HUDEP-2 (cell line): Measurements from ENCODE around the gene NAPA.

Experiments
- DNase-seq, 76 experiments: peaks; one replicate each; lab custom pipeline; 2025; ENCODE audit not compliant: unreplicated experiment in 76 of 76; lab: John Stamatoyannopoulos, UW

Gene NAPA

DNA sequence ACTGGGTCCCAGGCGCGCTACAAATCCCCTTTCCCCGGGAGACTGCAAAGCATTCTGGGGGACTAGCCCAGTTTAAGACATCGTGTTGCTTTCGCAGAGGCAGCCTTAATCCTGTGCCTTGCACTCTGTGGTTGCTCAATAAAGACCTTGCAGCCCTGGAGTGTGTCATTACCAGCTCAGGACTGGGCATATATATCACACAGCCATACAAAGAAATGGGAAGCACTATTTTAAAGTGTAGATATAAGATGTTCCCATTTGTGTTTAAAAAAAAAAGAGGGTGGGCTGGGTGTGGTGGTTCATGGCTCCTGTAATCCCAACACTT lies 11.1 kb downstream of the NAPA start:
- no peak for DNase-seq

DNA sequence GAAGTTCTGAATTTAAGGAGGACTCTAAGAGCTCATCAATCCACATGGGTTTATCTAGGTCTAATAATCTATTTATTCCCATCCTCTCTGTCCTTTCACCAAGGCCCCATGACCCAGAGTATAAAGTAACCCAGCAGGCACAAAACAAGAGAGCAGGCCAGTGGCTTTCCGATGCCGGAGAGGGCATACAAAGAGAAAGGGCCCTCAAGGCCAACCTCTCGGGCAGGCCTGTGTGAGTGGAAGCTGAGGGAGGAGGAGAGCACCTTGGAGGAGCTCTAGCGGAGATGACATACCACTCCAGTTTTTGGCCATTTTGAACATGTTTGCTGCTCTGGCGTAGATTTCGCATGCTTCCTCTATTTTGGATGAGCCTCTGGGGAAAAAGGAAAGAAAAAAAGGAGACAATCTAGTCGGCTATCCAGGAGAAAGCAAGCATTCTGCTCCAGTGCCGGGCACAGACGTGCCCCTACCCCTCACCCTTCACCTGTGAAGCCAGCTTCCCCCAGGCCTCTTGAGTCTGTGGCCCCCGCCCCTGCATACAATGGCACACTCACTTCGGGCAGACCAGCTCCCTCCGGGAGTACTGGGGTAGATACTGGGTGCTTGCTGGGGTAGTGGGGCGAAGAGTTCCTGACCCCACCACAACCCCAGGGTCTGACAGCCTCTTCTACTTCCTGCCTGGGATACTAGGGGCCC lies 11.6 kb downstream of the NAPA start:
- DNase-seq: no peak

DNA sequence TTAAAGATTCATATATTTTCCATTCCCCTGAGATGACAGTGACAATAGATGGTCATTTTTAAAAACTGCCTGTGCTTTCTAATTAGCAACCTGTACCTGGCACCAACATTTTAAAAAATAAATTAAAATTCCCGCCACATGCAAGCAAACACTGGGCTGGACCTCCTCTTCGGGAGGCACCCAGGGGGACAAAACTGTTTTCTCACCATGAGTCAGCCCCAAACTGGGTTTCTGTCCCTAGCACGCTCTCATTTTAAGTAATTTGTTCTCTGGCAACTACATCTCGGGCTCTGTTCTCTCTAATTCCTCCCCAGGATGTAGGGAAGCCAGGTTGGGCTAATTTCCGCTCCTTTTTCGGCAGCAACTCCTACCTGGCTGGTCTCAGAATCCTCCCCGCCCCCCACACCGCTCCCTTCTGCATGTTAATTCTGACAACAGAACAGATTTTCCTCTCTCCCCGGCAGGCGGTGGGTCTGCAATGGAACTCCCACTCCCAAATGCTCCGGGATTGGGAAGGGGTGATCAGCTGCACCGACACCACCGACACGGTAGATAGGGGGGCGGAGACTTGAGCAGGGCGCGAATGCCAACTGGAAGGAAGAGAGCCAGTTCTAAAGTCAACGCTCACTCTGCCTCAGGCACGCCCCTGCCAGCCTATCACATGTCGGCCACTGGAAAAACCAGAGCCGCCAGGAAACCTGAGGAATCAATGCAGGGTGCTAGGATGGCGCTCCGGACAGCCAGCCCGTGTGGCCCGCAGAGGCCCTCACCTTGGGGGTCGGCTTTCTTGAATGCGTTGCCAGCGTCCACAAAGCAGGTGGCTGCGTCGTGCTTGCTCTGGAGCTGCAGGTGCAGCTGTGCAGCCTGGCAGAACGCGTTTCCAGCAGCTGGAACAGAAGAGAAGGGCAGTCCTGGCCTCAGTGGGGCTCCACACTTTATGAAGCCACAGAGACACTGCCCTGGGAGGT lies 14.7 kb downstream of the NAPA start:
- DNase-seq: no peak

DNA sequence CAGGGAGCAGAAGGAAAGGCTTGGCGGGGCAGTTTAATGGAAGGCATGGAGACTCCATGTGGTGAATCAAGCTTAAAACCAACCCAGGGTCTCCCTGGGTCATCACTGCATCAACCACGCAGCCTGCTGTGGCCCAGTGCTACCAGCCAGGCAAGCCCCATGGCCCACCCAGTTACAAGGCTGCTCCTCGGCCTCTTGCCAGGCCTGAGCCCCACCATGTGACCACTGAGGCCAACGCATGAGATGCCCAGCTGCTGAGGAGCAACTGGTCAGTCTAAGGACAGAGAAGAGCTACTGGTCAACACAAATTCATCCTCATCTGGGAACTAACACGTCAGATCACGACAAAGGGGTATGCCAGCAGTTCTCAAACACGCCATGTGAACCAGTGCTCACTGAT lies 15.5 kb downstream of the NAPA start:
- no peak for DNase-seq

DNA sequence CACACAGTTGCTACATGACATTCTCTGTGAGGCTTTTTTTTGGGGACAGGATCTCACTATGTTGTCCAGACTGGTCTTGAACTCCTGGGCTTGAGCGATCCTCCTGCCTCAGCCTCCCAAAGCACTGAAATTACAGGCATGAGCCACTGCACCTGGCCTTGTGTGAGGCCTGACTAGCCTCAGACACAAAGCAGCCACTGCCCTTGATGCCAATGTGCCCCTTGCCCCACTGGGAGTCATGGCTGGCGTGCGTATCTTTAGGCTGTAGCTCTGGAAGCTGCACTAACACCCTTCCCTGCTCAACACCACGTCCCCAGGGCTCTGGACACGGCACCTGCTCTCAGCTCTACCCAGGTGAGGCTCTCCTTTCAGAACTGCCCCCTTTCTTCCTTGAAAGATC lies 16.3 kb downstream of the NAPA start:
- DNase-seq: no peak

DNA sequence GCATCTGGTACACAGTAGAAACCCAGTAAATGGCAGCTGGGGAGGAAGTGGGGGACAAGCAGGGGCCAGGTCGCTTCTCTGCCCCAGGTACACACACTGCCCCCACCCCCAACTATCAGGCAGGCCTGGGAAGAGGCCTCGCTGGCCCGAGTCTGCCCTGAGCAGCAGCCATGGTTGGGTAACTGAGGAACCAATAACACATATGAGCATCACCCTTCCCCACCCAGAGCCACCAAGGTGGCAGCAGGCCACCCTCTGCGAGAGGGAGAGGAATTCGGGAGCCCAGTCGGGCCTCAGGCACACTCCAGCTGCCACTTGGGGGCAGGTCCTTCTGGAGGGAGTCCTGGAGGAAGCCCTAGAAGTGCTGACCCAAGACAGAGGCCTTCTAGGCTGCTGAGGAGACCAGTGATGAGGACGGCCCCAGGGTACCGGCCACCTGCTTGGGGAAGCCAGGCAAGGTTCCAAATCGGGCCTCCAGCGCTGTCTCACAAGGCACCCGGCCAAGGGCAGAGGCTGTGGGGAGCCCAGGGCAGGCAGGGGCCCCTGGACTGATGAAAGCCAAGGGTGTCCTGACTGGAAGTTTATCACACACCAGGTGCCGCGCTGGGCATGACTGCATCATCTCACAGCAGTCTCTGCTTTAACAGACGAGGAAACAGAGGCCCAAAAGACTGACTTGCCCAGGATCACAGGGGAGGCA lies 16.9 kb downstream of the NAPA start:
- DNase-seq: peak in 54 of 76 experiments; percentile 20 to 86 (median 50)

DNA sequence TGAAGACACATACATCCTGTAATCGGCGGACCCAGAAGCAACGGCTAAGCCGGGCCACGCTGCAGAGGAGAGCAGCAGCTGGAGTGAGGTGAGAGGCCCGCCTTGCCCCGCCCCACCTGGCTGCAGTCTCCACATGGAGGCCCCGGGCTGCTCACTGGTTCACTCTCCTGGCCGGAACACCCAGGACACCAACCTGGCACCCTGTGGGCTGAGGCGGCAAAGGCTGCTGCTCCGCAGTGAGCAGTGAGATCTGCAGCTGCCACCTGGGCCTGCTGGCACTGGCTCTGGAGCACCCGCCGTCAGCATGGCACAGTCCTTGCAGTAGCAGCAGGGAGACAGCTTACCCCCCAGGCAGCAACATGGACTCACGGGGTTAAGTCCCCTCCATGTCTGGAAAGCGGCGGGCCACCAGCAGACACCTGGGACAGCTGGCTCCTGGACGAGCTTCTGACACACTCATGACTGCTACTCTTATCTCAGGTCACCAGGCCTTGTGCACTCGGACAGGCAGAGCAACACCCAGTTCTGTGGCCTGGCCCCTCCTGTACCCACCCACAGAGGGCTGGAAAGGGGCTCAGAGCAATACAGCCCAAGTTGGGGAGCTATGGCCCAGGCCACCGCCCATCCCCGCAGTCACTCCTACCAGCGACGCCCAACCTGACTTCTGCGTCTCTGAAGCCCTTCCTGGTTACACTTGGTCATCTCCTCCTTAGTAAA lies 17.7 kb downstream of the NAPA start:
- DNase-seq: peak in 75 of 76 experiments; percentile 80 to 100 (median 95)

DNA sequence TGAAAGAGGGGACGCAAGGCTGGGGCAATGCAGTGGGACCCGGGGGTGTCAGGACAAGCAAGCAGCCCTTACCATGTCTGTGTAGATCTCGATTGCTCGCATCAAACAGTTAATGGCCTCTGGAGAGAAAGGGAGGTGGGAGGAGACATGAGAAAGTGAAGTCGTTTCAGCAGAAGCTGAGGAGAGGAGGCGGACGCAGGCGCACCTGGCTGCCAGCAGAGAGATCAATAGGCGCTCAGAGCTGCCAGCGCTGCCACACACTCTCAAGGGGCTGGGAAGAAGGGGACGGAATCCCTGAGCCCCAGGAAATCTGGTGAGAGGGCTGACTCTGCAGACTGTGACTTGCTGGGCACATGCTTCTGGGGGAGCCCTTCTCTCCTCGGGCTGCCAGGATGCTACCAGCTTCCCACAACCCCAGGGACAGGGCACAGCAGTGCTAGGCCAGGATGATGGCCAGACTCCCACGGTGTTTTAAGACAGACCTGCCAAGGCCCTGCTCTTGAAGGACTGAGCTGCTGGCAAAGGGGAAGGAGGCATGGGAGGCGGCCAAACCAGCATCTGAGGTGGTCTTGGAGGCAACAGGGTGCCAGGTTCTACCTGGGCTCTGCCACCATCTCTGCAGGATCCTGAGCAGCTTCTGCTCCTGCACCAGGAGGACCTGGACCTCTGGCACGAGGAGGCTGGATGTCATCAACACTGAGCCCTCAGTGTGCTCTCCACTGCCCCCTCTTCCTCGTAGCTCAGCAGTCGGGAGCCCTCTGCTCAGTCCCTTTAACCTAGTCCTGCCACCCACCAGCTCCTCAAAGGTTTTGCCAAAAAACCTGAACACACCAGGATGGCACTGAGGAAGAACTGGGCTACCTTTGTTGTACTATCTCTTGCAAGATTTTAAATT lies 19.1 kb downstream of the NAPA start:
- DNase-seq: peak in 17 of 76 experiments; percentile 5 to 58 (median 36)

DNA sequence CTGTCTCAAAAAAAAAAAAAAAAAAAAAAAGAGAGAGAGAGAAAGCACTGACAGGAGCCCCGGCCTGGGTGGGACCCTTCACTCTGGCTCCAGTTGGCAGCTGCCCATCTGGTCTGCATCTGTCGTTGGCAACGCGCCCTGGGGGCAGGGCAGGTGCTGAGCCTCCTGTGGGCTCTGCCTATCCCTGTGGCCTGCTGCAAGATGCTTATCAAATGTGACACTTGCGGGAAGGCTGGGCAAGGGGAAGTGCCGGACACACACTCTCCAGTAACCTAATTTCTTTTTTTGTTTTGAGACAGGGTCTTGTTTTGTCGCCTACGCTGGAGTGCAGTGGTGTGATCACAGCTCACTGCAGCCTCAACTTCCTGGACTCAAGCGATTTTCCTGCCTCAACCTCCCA lies 20.1 kb downstream of the NAPA start:
- peak; percentile 44 to 98 (median 92) for DNase-seq

DNA sequence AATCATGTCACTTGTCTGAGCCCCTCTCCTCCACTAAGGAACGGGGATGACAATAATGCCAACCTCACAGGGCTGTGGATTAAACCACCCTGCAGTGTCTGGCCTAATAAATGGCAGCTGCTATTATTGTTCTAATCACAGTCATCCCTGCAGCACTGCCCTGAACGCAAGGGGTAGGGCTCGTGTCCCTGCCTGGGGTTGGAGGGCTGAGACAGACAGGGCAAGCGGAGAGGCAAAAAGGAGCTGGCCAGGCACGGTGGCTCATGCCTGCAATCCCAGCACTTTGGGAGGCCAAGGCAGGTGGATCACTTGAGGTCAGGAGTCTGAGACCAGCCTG lies 20.7 kb downstream of the NAPA start:
- DNase-seq: peak in 1 of 76 experiments; percentile 53

DNA sequence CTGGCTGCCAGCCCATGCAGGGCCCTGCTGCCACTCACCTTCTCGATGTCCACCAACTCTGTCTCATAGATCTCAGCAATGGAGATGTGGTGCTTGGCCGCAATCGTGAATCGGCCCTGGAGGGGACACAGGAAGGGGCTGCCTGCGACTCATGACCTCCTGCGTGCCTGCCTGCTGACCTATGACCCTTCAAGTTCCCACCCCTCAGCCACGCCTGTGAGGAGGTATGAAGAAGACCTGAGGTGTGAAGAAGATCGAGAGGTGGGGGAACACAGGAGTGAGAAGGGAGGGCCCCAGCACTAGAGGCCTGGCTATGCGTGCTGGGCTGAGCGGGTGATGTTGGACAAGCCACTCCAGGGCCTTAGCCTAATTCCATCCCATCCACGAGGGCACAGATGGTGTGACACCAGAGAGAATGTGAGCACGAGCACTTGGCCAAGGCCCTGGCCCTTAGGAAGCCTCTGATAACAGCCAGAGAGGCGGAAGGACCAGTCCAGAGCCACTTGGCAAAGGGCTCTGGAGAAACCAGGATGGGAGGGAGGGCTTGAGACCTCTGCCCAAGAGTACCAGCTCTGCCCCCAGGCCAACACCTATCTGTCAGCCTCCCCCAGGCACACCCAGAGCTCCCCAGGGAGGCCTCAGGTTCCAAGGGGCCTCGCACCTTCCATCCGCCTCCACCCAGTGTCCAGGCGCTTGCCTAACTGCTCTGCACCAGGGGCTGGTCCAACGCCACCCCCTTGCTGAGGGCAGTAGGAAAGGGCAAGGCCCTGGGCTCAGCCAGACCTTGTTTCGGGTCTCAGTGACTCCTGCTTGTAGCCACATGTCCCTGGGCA lies 21.3 kb downstream of the NAPA start:
- DNase-seq: no peak

DNA sequence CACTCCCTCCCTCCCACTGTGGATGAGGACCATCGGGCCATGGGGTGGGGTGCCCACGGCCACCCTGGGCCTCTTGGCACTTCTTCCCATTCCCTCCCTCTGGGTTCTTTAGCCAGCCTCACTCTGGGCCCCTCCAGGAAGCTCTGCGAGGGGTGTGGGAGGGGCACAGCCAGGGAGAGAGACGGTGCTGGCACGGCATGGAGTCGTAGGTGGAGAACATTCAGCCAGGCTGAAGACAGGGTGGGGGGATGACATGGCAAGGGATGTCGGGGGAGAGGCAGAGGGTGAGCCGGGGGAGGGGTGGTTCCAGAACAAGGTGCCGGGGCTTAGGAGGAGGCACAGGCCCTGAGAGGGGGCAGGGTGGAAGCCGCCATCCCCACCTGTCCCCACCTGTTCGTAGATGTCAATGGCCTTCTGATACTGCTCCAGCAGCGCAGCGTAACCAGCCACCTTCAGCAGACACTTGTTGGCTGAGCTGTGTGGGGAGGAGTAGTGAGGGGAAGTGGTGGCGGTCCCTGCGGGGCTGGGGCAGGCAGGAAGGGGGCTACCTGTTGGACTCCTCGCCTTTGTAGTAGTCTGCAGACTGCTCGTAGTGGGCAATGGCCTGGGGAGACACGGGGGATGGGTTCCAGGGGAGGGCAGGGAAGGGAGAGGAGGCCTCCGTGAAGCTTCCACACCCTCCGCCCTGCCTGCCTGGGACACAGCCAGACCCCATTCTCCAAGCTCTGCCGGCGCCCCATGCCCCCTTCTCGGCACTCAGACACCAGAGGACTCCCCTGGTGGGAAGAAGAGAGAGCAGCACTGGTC lies 22.1 kb downstream of the NAPA start:
- DNase-seq: no peak

DNA sequence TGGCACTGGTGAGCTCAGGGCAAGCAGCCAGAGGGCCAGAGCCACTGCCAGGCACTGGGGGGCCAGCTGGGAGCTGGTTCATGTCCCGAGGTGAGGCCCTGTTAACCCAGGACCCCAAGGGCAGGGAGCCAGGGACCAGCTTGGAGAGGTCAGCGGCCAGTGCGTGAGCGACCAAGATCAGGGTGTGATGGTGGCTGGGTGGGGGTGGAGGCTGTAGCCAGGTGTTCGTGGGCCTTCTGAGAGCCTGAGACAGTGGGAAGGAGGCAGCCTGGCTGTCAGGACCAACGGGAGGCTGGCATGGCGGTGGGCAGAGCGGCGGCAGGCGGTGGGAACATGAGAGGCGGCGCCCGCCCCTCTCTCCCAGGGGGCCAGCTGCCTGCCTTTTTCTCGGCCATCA lies 22.7 kb downstream of the NAPA start:
- no peak for DNase-seq

DNA sequence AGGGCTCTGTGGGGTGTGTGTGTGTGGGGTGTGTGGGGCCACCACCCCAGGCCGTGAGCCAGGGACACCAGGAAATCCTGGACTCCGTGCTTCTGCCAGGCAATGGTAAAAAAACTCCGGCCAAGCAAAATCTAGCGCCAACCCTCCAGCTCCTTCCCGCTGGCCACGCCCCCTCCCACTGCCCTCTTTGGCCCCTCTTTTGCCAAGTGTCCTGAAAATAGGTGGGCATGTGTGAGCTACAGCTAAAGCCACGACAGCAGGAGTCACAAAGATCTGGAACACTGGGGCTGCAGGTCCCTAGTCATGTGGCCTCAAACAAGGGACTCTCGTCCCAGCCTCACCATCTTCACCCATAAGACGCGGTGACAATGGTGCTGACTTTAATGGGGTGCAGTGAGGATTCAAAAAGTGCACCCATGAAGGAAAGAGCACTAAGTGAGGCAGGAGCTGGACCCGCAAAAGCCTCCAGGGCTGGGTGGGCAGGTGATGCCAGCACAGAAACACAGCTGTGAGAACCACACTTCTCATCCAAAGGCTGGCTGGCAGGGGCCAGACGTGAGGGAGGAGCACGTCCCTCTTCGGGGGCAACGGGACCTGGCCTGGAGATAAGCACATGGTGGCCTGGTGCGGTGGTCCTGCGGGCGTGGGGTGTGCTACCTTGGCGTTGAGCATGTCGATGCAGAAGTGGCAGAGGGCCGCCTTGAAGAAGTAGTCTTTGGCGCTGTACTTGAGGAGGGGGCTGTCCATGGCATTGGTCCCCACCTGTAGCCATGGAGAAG lies 23.3 kb downstream of the NAPA start:
- no peak for DNase-seq

DNA sequence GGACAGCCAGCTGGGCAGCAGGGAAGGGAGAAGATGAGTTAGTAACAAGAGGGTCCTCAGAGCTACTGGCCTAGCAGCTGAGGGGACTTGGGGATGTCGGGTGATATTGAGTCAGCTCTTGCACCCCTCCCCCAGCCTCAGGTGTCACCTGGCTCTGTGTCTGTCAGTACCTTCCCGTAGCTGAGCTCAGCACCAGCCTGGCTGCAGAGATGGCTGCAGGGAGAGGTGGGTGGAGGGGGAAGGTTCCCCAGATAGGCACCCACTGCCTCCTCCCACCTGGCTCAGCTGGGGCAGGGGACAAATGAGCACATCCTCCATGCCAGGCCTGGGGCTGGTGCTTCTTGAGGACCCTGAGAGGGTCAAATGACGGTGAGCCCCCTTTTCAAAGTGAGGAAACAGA lies 24.0 kb downstream of the NAPA start:
- DNase-seq: no peak

DNA sequence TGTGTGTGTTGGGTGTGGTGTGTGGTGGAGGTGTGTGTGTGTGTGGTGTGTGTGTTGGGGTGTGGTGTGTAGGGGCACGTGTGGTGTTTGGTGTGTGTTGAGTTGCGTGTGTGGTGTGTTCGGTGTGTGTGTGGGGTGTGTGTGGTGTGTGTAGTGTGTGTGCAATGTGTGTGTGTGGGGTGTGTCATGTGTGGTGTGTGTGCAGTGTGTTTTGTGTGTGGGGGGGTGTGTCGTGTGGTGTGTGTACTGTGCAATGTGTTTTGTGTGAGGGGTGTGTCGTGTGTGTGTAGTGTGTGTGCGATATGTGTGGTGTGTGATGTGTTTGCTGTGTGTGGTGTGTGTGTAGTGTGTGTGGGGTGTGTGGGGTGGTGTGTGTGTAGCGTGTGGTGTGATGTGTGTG lies 24.8 kb downstream of the NAPA start:
- no peak for DNase-seq

DNA sequence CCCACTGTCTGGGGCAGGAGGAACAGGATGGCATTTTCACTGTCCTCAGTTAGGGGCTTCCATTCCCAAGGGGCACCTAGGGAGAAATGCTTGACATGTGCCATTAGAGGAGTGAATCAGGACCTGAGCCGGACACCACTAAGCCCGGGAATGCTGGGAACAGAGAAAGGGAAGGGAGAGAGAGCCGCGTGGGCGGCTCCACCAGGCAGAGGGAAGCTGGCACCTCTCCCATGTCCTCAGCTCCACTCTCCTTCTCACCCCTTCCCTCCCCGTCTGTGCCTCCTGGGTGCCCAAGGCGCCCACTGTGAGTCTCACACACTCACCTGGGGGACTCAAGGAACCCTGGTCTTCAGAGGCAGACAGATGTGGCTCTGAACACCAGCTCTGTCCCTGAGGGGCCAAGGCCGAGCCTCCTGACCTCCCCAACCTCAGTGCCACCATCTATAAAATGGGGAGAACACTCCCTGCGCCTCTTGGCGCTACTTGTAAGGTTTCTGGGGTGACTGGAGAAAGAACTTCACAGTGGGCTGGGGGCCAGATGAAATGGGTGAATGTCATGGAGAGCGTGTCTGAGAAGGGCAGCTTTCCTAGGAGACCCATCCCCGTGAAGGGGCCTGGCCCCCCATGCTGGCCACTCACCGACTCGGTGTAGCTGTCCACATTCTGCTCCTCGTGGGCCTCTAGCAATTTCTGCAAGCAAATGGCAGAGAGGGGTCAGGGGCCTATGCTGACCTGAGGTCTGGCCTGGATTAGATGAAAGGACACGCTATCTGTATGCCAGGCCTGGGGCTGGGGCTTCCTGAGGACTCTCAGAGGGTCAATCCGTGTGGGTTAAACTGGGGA lies 25.6 kb downstream of the NAPA start:
- DNase-seq: no peak
